HG03175 (cell line): ENCODE data around the gene DCST1.

Experiments
- ATAC-seq: cut with Tn5 transposase; IDR thresholded peaks from one replicate; pipeline ENCODE4 v1.9.1; 2021; ENCODE audit warnings: mild to moderate bottlenecking, moderate library complexity; ENCODE audit not compliant: unreplicated experiment

DCST1 gene

DNA sequence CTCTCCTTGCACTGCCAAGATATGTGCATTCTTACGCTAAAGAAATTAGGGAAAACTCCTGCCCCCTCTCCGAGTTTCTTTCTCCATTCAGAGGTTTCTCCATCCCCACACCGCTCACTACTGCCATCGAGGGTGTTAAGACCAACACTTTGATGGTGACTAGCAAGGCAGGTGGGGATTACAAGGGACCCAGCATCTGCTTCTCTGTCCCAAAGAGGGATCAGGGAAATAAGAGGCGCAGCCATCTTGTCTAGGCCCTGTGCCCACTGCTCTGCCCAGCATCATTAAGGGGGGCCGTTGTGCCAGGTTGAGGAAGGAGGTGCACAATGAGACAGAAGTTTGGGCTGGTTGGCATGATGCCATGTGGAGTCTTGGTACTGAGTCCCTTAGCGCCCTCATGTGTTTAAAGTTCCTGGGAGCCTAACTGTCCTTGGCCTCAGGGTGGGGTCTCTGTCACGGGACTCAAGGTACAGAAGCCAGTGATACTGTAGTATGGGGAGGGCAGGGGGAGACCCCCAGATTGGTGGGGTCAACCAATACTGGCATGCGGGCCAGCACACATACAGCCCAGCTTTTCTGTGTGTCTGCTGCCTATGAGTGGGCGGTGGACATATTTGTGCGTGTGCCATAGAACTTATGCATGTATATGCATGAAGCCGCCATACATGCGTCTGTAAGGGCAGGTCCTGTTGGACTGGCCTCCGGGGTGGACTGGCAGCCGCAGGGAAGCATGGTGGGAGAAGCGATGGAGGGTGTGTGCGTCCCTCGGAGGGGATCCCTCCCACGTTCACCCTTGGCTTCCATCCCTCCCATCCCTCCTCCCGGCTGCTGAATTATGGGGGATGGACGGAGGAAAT, 50.5 kb downstream of the DCST1 start:
- ATAC-seq, result no peak

DNA sequence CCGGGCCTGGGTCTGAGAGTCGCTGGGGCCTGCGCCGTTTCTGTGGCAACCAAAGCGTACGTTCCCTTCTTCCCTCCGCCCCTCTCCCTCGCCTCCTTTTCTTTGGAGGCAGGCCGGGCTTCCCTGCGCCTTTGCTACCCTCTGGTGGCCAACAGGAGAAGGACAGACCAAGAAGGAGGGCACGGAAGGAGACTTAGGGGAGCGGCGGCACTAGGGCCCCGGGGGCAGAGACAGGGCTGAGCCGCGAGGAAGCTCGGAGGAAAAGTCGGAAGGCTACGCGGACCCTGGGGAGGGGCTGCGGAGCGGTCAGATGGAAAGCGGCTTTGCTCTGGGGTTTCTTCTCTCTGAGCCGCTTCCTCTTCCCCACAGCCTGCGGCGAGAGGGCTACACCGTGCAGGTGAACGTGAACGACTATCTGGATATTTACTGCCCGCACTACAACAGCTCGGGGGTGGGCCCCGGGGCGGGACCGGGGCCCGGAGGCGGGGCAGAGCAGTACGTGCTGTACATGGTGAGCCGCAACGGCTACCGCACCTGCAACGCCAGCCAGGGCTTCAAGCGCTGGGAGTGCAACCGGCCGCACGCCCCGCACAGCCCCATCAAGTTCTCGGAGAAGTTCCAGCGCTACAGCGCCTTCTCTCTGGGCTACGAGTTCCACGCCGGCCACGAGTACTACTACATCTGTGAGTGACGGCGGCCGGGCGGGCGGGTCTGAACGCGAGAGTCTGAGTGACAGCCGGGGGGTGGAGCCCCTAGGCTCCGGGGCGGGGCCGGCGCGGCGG, 51.3 kb downstream of the DCST1 start:
- peak; percentile 75 for ATAC-seq

DNA sequence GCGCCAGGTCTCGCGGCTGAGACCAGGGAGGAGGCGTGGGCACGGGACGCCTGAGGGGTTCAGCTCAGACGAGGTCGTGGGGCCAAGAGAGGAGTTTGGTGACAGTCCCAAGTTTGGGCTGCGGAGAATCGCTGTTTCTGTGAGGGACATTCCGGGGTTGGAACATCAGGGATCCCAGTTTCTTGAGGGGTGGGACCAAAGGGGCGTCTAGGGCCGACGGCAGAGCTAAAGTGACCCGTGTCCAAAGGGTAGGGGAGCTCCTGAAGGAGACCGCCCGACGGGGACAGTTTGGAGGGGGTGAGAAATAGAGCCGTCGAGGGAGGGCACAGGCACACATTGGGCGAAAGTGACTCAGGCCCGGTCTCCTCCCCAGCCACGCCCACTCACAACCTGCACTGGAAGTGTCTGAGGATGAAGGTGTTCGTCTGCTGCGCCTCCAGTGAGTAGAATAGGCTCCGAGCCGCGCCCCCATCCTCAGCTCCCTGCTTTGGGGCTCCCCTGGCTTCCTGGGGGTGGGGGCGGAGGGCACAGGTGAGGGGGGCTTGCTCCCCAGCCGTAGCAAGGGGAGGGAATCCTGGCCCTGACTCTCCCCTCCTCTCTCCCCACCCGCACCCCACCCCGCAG, 52.0 kb downstream of the DCST1 start:
- ATAC-seq, result no peak

DNA sequence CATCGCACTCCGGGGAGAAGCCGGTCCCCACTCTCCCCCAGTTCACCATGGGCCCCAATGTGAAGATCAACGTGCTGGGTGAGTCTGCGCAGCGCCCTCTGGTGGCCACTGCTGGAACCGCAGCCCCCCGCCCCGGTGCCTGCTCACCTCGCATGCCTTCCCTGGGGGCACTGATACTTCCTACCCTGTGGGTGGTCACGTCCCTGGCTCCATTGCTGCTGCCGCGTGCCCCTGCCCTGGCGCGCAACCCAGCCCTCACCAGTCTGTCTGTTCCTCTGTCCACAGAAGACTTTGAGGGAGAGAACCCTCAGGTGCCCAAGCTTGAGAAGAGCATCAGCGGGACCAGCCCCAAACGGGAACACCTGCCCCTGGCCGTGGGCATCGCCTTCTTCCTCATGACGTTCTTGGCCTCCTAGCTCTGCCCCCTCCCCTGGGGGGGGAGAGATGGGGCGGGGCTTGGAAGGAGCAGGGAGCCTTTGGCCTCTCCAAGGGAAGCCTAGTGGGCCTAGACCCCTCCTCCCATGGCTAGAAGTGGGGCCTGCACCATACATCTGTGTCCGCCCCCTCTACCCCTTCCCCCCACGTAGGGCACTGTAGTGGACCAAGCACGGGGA, 52.6 kb downstream of the DCST1 start:
- no peak for ATAC-seq

DNA sequence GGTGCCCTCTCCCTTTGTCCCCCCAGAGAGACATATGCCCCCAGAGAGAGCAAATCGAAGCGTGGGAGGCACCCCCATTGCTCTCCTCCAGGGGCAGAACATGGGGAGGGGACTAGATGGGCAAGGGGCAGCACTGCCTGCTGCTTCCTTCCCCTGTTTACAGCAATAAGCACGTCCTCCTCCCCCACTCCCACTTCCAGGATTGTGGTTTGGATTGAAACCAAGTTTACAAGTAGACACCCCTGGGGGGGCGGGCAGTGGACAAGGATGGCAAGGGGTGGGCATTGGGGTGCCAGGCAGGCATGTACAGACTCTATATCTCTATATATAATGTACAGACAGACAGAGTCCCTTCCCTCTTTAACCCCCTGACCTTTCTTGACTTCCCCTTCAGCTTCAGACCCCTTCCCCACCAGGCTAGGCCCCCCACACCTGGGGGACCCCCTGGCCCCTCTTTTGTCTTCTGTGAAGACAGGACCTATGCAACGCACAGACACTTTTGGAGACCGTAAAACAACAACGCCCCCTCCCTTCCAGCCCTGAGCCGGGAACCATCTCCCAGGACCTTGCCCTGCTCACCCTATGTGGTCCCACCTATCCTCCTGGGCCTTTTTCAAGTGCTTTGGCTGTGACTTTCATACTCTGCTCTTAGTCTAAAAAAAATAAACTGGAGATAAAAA, 53.4 kb downstream of the DCST1 start:
- no peak for ATAC-seq

DNA sequence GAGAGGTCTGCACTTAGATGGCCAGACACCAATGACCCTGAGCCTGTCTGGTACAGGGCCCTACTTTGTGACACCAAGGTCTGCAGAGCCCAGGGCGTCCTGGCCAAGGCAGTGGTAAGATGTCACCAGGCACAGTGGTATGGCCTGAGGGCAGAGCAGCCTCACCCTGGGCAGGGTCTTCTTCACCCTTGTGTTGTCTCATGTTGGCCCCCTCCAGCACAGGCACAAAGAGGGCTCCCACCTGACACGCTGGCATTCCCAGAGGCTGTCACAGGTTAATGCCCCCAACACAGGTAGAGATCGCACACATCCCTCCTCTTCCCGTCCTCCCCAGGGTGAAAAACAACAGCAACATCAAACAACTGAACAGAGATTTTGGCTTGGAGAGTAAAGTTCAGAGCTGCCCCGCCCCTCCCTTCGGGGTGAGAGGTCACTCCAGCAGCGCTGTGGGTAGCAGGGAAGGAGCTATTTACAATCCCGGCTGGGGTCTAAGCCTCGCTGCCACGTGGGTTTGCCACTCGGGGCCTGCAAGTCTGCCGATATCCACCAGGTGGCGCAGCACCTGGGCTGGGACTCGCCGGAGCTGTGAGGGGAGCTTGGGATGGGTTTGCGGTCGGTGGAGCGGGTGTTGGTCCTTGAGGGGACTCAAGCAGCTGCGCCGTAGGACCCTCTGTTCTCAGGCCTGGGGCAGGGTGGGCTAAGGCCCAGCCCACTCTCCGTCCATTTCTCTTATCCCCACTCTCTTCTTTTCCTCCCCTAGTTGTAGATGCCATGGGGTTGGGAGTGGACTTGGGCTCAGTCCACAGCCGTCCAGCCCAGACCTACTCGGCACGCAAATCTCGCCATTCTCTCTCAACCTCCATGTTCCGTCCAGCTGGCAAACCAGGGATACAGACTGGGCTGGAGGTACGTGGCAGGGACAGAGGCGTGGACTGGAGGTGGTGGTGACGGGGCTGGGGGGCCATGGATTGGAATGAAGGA, 57.7 kb downstream of the DCST1 start:
- peak; percentile 46 for ATAC-seq

DNA sequence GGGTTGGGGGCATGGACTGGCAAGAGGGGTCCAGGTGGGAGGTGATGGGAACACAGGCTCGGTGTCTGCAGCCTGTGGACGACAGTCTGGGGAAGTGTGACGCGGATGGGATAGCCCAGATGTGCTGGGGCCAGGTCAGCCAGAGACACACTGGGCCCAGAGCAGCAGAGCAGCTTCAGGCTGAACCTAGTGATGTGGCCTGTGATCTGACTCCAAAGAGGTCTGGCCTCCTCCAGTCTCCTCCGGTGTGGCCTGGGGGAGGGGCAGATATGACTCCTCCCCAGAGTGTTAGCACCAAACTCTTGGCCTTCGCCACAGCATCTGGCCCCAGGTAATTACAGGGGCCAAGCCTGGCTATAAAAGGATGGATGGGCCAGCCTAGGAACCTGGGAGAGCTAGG, 58.5 kb downstream of the DCST1 start:
- no peak for ATAC-seq

DNA sequence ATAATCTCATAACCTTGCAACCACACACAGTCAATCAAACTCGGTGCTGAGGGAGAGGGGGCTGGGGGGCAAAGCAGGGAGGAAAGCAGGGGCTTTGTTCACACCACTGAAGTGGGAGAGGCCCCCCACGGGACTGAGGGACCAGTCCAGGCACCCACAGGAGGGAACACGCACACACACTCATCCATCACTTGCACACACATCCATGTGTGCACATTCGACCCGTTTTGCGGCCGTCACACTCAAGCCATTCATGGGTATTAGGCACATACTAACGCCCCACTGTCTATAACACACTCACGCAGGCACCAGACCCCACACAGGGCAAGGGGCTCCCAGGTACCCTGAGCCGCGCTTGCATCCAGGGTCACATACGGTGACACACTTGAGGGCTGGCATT, 59.0 kb downstream of the DCST1 start:
- ATAC-seq, result no peak

DNA sequence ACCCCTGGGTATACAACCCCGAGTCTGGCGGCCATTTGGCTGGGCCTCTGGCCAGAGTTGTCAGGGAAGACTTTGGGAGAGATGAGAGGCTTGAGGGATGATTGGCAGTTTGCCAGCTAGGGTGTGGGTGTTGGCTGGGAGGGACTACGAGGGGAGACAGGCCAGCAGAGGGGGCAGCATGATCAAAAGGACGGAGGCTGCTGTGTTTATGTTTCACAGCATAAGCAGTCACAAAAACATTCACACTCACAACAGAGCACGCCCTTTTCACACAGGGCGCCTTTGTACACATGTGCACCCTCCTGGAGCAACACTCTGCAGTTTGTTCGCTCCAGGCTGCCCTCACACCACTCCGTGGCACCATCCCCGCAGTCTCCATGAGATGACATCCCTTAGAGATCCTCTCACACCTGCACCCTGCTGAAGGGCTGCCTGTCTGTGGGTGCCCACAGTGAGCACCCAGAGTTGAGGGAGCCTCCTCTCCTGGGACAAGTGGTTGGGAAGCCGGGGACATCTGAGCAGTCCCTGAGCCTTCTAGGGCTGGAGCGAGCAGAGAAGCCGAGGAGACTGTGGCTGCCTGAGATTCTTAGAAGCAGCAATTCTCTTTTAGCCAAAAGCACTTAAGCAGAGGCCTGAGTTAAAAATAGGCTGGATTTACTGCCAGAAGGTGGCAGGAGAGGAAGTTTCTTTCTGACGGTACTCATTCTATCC, 60.4 kb downstream of the DCST1 start:
- ATAC-seq, result no peak

DNA sequence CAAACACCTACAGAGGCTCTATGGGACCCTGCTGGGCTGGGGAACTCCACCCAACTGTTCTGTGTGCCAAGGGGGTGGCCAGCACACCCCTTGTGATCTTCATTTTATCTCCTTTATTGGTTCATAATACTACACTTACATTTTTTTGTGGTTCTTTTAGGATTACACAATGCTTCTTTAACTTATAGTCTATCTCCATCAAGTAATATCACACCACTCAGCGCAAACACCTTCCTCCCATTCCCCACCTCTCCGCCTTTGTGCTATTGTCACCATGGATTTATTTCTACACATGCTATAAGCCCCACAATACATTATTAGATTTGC, 61.0 kb downstream of the DCST1 start:
- no peak for ATAC-seq

DNA sequence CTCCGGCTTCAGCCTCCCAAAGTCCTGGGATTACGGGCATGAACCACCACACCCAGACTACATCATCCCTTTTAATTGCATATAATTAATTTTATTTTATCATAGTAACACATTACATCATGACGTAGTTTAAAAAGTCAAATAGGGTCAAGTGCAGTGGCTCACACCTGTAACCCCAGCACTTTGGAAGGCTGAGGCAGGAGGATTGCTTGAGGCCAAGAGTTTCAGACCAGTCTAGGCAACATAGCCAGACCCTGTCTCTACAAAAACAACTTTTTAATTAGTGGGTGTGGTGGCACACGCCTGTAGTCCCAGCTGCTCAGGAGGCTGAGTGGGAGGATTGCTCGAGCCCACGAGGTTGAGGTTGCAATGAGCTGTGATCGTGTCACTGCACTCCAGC, 65.7 kb downstream of the DCST1 start:
- no peak for ATAC-seq
